B cell (primary cell): ENCODE measurements around the gene BHLHE40. TPM values are rescaled to one million over a fixed set of nuclear protein-coding genes. Genes with fewer than 3 reads are reported as not detected.
A peak's percentile ranks its signal among the peaks of the same experiment; 100 is the strongest.

ENCODE experiments used
- ATAC-seq: fragments of 200-7000 bp; cut with Tn5 transposase; one replicate; pipeline ENCODE4 v1.10.0; 2021; ENCODE audit warnings: low read depth, mild to moderate bottlenecking, moderate number of reproducible peaks, moderate library complexity
- CTCF ChIA-PET: fragments of 350-600 bp; sonication (Branson Sonifier 250); formaldehyde crosslinking; loops from one replicate; lab custom pipeline; 2021; ENCODE audit warnings: antibody characterized with exemption, inconsistent platforms; lab: Charles Lee
- POLR2A ChIA-PET: fragments of 350-600 bp; sonication (Branson Sonifier 250); formaldehyde crosslinking; loops from one replicate; lab custom pipeline; 2021; ENCODE audit warnings: antibody characterized with exemption; lab: Charles Lee
- DNase-seq: peaks from one replicate; pipeline ENCODE4 v3.0.0; 2013
- H2AFZ ChIP-seq: 2 replicates; pipeline ENCODE4 v1.6.1; 2012; ENCODE audit warnings: mild to moderate bottlenecking, low read depth, low read length; ENCODE audit not compliant: insufficient read depth, poor library complexity, severe bottlenecking
- H3K27ac ChIP-seq, 2 donors: 1 replicate in 1 of 2; 2 replicates in 1 of 2; pipeline ENCODE4 v1.5.1; 2012 to 2013; ENCODE audit warnings: low read length in 2 of 2, mild to moderate bottlenecking in 2 of 2, moderate library complexity in 1 of 2
- H3K27me3 ChIP-seq, 4 experiments: fragments of 200-600 bp in 1 of 4; sonication (generic) in 1 of 4; replicated peaks in 1 of 4; 1 replicate in 2 of 4; 2 replicates in 2 of 4; pipeline versions ENCODE4 v1.6.1 to v1.7.0; 2013 to 2016; ENCODE audit warnings: low read length in 3 of 4, mild to moderate bottlenecking in 2 of 4, mixed read lengths in 1 of 4, moderate library complexity in 1 of 4; ENCODE audit not compliant: insufficient read depth in 4 of 4, control insufficient read depth in 3 of 4; ENCODE audit errors: control extremely low read depth in 1 of 4
- H3K36me3 ChIP-seq, 2 experiments: replicated peaks in 1 of 2; 1 replicate in 1 of 2; 2 replicates in 1 of 2; pipeline versions ENCODE4 v1.6.1 to v1.7.1; 2013; ENCODE audit warnings: low read length in 1 of 2; ENCODE audit not compliant: insufficient read depth in 2 of 2, control insufficient read depth in 1 of 2; ENCODE audit errors: control extremely low read depth in 1 of 2, extremely low read depth in 1 of 2
- H3K4me1 ChIP-seq, 2 donors: fragments of 200-600 bp in 1 of 2; sonication (generic) in 1 of 2; 1 replicate in 1 of 2; 2 replicates in 1 of 2; pipeline versions ENCODE4 v1.5.1 to v1.6.1; 2013 to 2017; ENCODE audit warnings: low read length in 2 of 2; ENCODE audit not compliant: control insufficient read depth in 2 of 2, insufficient read depth in 2 of 2
- H3K4me2 ChIP-seq: replicated peaks from 2 replicates; pipeline ENCODE3; 2012; ENCODE audit warnings: mild to moderate bottlenecking, low read depth, low read length; ENCODE audit not compliant: poor library complexity, severe bottlenecking
- H3K4me3 ChIP-seq, 5 experiments: fragments of 200-600 bp in 1 of 5; sonication (generic) in 1 of 5; 1 replicate in 3 of 5; 2 replicates in 2 of 5; pipeline versions ENCODE4 v1.5.1 to v1.7.0; 2011 to 2016; ENCODE audit warnings: low read length in 4 of 5, mild to moderate bottlenecking in 4 of 5, low read depth in 2 of 5, control low read depth in 1 of 5, moderate library complexity in 1 of 5; ENCODE audit not compliant: insufficient read depth in 1 of 5; ENCODE audit errors: control extremely low read depth in 1 of 5, extremely low read depth in 1 of 5
- H3K79me2 ChIP-seq: fragments of 200-600 bp; sonication (generic); one replicate; pipeline ENCODE4 v1.6.0; 2016; ENCODE audit warnings: low read length; ENCODE audit not compliant: control insufficient read depth, insufficient read depth
- H3K9ac ChIP-seq: fragments of 200-600 bp; sonication (generic); 2 replicates; pipeline ENCODE4 v1.6.1; 2017; ENCODE audit warnings: mild to moderate bottlenecking, low read length, moderate library complexity
- H3K9me3 ChIP-seq, 3 donors: one replicate each; pipeline versions ENCODE4 v1.6.1 to v1.7.1; 2013; ENCODE audit warnings: low read length in 2 of 3; ENCODE audit not compliant: control insufficient read depth in 2 of 3, insufficient read depth in 1 of 3; ENCODE audit errors: control extremely low read depth in 1 of 3
- H4K20me1 ChIP-seq: 2 replicates; pipeline ENCODE4 v1.6.0; 2012; ENCODE audit warnings: mild to moderate bottlenecking, low read length; ENCODE audit not compliant: insufficient read depth, control insufficient read depth, poor library complexity, severe bottlenecking
- H3K27ac Mint-ChIP-seq: one replicate; pipeline ENCODE4 v1.8.0; 2021; ENCODE audit warnings: mixed read lengths
- H3K27me3 Mint-ChIP-seq: one replicate; pipeline ENCODE4 v1.8.0; 2021; ENCODE audit warnings: mixed read lengths
- H3K4me1 Mint-ChIP-seq: one replicate; pipeline ENCODE4 v1.8.0; 2021; ENCODE audit warnings: mixed read lengths
- H3K4me3 Mint-ChIP-seq: one replicate; pipeline ENCODE4 v1.8.0; 2021; ENCODE audit warnings: mixed read lengths
- H3K9me3 Mint-ChIP-seq: one replicate; pipeline ENCODE4 v1.8.0; 2022; ENCODE audit warnings: mixed read lengths; ENCODE audit not compliant: insufficient read depth
- CTCF ChIP-seq: fragments of 200-600 bp; IDR thresholded peaks from one replicate; pipeline ENCODE4 v1.8.0; 2022; ENCODE audit warnings: antibody characterized with exemption, mild to moderate bottlenecking
- EZH2 ChIP-seq: IDR thresholded peaks from 2 replicates; pipeline ENCODE4 v1.6.1; 2012; ENCODE audit warnings: borderline replicate concordance, low read depth, mild to moderate bottlenecking, moderate library complexity, low read length; ENCODE audit not compliant: insufficient read depth, poor library complexity, severe bottlenecking
- WGBS: methylation state at CpG from one replicate; pipeline ENCODE4 v1.1.5; 2013; ENCODE audit warnings: missing lambda C conversion rate; ENCODE audit not compliant: insufficient coverage; 5-methylcytosine and 5-hydroxymethylcytosine counted together
- intact Hi-C: fragments of 100-400 bp; cut with micrococcal nuclease; formaldehyde crosslinking; loops from one replicate; pipeline ENCODE4 v1.10.0; 2022
- polyA plus RNA-seq: library from polyadenylated mRNA; depleted of rRNA; stranded (reverse); fragments of >200 nt; gene quantifications from 2 replicates; pipeline ENCODE4 v1.2.3, GENCODE V29; 2012
- total RNA-seq, 2 donors: library from RNA; stranded (reverse); fragments of 120-200 nt in 1 of 2; gene quantifications; 1 replicate in 1 of 2; 2 replicates in 1 of 2; pipeline versions ENCODE4 v1.2.3 to v1.2.4, GENCODE V29; 2013 to 2022

Gene BHLHE40
- total and polyA plus RNA-seq, 2 donors (not counting 1 experiment from before 2014, with no cell fraction given): 26.2 to 53.8 TPM

DNA sequence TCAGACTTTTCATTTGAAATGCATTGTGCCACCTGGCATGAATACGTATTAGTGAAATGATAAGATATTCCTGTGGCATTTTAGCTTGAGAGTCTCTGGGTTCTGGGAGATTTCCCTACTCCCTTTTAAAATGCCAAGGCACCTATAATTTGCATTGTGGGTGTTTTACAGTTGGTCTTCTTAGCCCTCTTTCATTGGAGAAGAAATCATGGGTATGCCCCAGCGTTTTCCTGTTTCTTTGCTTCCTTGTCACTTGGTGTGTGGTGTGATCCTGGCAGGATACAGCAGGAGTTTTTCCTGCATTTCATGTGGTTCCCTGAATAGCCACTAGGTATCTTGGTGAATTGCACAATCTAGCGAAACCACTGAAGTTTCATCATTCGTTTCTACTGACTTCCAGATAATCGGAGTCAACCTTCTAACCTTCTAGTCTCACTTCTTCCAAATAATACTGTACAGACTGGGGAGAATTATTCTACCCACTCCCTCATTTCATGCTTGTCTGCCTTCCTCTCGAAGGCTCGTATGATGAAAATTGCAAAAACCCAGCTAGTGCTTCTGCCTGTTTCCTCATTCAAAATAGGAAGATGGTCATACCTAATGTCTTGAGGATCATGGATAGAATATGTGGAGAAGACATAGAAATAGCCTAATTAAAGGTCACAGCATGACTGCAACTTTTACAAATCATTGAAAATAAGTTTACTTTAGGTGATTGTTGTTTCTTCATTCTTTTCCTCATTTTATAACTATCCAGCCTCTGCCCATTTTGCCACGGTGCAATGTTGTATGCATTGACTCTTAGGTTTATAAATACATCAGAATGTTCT is 2.6 kb downstream of the BHLHE40 start:
- Histone ChIP-seq H4K20me1 (no peaks in the 10 kb centered on the region), H3K27ac (peak overlapping the region in 1 of 2 donors; percentile 43), H2AFZ (no peak overlapping the region), H3K36me3 (peaks cover 0 to 30% of the 10 kb centered on the region in 2 experiments), H3K4me1 (peaks cover 71 to 79% of the 10 kb centered on the region in 2 donors), H3K79me2 (peaks cover 46% of the 10 kb centered on the region), H3K27me3 (no peaks in the 10 kb centered on the region), H3K4me3 (peak overlapping the region; percentile 23 to 57 (median 40)), H3K4me2 (peak overlapping the region; percentile 91), H3K9ac (peak overlapping the region; percentile 31), H3K9me3 (no peaks in the 10 kb centered on the region)
- TF ChIP-seq CTCF (no peak), EZH2 (no peak)
- CTCF ChIA-PET: interaction anchor here (0.6 to 7.8 kb wide), 10 partner anchors 12 to 271 kb away, joined by 3 to 77 read pairs (median 14); no protein-coding TSS in a partner anchor
- H3K27ac Mint-ChIP-seq: peak overlapping the region; percentile 54
- 48% methylated on average over 4 of the region's 8 CpGs for WGBS
- intact Hi-C loops: loop anchor here (2.0 to 10.0 kb wide), 4 partner anchors 75 to 205 kb away; partner anchors contain the start of genes ARL8B and EDEM1
- peak overlapping the region; percentile 98 for H3K4me3 Mint-ChIP-seq
- H3K4me1 Mint-ChIP-seq: peaks cover 73% of the 10 kb centered on the region
- ATAC-seq (no peak), DNase-seq (no peak)
- no peaks in the 10 kb centered on the region for H3K27me3 Mint-ChIP-seq
- H3K9me3 Mint-ChIP-seq: no peaks in the 10 kb centered on the region
- POLR2A ChIA-PET: interaction anchor here (0.7 to 8.7 kb wide), 5 partner anchors 26 to 228 kb away, joined by 3 to 117 read pairs (median 3); no protein-coding TSS in a partner anchor
